Bronchial epithelial cell (primary cell): ENCODE measurements around the gene RSPRY1. TPM values are rescaled to one million over a fixed set of nuclear protein-coding genes. Genes with fewer than 3 reads are reported as not detected.
"Not testable (repeated sequence)": the region's sequence is repeated elsewhere in the genome, so short reads cannot be mapped to it uniquely, and the experiment has no call there.

ENCODE experiments used
- DNase-seq: peaks from one replicate; pipeline ENCODE4 v3.0.0-alpha.2; 2010; ENCODE audit warnings: low read depth
- FAIRE-seq: peaks from 2 replicates; lab custom pipeline; 2011; peaks lifted over from hg19 to GRCh38; lab: Jason Lieb, UNC
- H3K27me3 ChIP-seq: 2 replicates; pipeline ENCODE4 v1.5.1; 2011; ENCODE audit warnings: low read length; ENCODE audit not compliant: control insufficient read depth, insufficient read depth
- H3K36me3 ChIP-seq: 2 replicates; pipeline ENCODE4 v1.5.1; 2011; ENCODE audit warnings: low read length; ENCODE audit not compliant: control insufficient read depth, insufficient read depth
- H3K4me3 ChIP-seq: 2 replicates; pipeline ENCODE4 v1.5.1; 2011; ENCODE audit warnings: mild to moderate bottlenecking, low read depth, low read length, control low read depth
- CTCF ChIP-seq: IDR thresholded peaks from 2 replicates; pipeline ENCODE4 v1.5.1; 2011; ENCODE audit warnings: mild to moderate bottlenecking, moderate library complexity, low read length, control low read depth, inconsistent platforms; ENCODE audit not compliant: insufficient read depth, severe bottlenecking
- total RNA-seq: library from RNA; depleted of rRNA; stranded (reverse); fragments of >200 nt; gene quantifications from 2 replicates; pipeline ENCODE4 v1.2.1, GENCODE V29; 2014

Gene RSPRY1
- total RNA-seq, 1 donor from 2014 or later = 38.7 TPM

GRCh38 chr16:57271867-57272495 is 85.9 kb downstream of the RSPRY1 start:
- H3K36me3 ChIP-seq = no peaks in the 10 kb centered on the region
- FAIRE-seq (no peak), DNase-seq (no peak)
- H3K4me3 ChIP-seq = no peak overlapping the region
- TF ChIP-seq CTCF = no peak
- no peaks in the 10 kb centered on the region for H3K27me3 ChIP-seq

- no peak for TF ChIP-seq CTCF
- H3K4me3 ChIP-seq = no peak overlapping the region
- FAIRE-seq (no peak), DNase-seq (no peak)
- H3K36me3 ChIP-seq = no peaks in the 10 kb centered on the region
- no peaks in the 10 kb centered on the region for H3K27me3 ChIP-seq
Measured at GRCh38 chr16:57273359-57273758, 87.2 kb downstream of the RSPRY1 start.

DNA sequence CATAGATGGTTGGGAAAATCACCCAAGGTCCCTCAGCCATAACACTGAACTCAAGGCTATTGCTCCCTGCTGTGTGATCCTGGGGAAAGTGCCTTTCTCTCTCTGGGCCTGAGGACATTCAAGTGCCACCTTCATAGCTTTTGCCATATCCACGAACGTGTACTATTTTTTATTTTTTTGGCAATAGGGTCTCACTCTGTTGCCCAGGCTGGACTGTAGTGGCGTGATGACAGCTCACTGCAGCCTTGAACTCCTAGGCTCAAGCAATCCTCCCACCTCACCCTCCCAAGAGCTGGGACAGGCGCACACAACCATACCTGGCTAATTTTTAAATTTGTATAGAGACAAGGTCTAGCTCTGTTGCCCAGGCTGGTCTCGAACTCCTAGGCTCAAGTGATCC is 87.7 kb downstream of the RSPRY1 start:
- no peak for FAIRE-seq

DNA sequence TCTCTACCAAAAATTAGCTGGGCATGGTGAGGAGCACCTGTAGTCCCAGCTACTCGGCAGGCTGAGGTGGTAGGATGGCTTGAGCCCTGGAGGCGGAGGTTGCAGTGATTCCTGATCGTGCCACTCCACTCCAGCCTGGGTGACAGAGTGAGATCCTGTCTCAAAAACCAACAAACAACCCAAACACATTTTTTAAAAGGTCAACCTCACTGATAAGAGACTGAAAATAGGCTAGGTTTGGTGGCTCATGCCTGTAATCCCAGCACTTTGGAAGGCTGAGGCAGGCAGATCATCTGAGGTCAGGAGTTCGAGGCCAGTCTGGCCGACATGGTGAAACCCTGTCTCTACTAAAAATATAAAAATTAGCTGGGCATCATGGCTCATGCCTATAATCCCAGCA is 89.8 kb downstream of the RSPRY1 start:
- not testable (repeated sequence) for H3K4me3 ChIP-seq, DNase-seq, H3K36me3 ChIP-seq, FAIRE-seq, H3K27me3 ChIP-seq

More for the DNA sequence above, 87.7 kb downstream of the RSPRY1 start:
- Histone ChIP-seq H3K27me3 (no peaks in the 10 kb centered on the region), H3K4me3 (no peak overlapping the region), H3K36me3 (no peaks in the 10 kb centered on the region)
- TF ChIP-seq CTCF = no peak
- no peak for DNase-seq

DNA sequence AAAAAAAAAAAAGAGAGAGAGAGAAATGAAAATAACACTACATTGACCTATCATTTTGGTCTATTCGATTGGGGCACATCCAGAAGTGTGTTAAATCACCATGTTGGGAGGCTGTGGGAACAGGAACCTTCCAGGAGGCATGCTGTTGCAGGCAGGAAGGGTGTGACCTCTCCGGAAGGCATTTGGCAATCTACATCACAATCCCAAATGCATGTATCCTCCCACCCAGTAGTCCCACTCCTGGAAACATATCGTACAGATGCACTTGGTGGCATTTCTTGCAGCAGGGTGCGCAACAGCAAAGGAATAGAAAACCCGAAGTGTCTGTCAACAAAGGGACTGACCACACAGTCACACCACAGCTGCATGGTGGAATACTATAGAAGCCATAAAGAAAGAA is 90.5 kb downstream of the RSPRY1 start:
- Histone ChIP-seq H3K4me3 (no peak overlapping the region), H3K36me3 (no peaks in the 10 kb centered on the region), H3K27me3 (no peaks in the 10 kb centered on the region)
- peak; percentile 96 for DNase-seq
- TF ChIP-seq CTCF = no peak
- peak; percentile 86 for FAIRE-seq

- Histone ChIP-seq H3K27me3 (no peaks in the 10 kb centered on the region), H3K4me3 (no peak overlapping the region), H3K36me3 (no peaks in the 10 kb centered on the region)
- FAIRE-seq (no peak), DNase-seq (peak; percentile 97)
- TF ChIP-seq CTCF = no peak
Measured at GRCh38 chr16:57277586-57277985, 91.5 kb downstream of the RSPRY1 start.
